GM21381 (cell line): ENCODE results near the gene STARD3NL.
"Not testable (repeated sequence)": the region's sequence is repeated elsewhere in the genome, so short reads cannot be mapped to it uniquely, and the experiment has no call there.

ENCODE experiments used
- ATAC-seq: cut with Tn5 transposase; IDR thresholded peaks from one replicate; pipeline ENCODE4 v1.9.1; 2021; ENCODE audit warnings: mild to moderate bottlenecking, moderate library complexity; ENCODE audit not compliant: unreplicated experiment

STARD3NL gene

DNA sequence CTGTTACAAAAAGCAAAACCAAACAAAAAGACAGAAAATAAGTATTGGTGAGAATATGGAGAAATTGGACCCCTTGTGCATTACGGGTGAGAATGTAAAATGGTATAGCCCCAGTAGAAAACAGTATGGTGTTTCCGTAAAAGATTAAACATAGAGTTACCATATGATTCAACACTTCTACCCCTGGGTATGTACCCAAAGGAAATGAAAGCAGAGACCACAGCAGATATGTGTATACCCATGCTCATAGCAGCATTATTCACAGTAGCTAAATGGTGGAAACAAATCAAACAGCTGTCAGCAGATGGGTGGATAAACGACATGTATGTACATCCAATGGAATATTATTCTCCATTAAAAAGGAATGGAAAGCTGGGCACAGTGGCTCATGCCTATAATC lies 42.4 kb downstream of the STARD3NL start:
- no peak for ATAC-seq

DNA sequence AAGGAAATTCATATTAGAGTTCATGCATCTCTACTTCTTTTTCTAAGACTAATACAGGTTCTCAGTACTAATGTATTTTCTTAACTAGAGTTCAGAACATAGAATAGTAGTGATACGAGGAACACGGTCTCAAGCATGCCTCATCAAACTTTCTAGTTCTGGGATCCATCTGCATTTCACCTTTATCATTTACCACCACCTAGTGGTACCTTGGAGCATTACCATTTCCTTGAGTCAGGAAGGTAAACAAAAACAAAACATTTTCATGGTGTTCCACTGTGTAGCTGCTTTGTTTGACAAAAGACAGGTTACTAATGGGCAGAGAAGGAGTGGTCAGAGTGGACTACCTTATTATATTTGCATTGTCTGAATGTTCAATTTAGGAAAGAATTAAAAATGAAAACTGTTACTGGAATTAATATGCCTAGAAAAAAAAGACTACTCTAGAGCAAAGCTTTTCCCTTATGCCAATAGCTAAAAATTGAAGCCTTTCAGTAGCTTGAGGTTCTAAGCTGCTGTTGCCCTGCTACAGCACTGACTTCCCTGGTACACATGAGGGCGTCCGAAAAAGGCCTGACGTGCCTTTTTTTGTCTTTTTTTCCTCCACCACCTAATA lies 44.5 kb downstream of the STARD3NL start:
- ATAC-seq: no peak

DNA sequence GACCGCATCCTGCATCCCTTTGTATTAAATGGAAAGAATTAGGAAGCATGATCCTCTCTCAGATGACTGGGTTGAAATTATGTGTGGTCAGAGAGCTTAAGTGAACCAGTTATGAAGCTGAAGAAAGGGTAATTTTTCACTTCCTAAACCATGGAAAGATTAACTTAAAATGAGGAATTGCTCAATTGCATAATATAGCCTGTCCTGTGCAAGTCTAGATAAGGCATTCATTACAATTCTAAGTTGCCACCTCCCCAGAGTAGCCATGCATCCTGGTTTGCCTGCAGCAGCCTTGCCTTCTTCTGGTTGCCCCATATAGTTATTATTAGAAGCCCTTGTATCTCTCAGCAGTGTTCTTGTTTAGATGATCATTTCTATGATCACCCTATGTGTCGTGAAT lies 45.3 kb downstream of the STARD3NL start:
- no peak for ATAC-seq

DNA sequence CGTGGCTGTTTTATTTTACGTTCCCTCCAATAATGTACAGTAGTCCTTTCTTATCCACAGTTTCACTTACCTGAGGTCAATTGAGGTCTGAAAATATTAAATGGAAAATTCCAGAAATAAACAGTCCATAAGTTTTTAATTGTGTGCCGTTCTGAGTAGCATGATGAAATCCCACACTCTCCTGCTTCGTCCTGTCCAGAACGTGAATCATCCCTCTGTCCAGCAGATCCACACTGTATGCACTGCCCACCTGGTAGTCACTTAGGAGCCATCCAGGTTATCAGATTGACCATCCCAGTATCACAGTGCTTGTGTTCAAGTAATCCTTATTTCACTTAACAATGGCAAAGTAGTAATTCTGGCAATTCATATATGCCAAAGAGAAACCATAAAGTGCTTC lies 46.3 kb downstream of the STARD3NL start:
- no peak for ATAC-seq

DNA sequence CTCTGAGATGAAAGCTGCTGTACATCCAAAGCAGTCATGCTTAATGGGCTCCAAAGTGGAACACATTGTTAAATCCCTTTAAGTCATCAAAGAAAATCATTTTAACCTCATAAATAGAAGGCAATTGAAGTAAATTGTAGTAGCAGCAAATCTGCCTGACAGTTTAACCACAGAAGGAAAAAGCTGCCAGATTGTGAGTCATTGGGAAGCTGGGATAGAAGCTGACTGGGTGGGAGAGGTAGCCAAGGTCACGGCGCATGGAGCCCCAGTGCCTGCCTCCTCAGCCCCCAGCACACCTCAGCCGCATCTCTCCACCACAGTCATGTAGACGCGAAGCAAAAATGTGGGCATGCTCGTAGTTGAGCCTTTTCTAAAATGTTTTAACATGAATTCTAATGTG lies 51.3 kb downstream of the STARD3NL start:
- no peak for ATAC-seq

DNA sequence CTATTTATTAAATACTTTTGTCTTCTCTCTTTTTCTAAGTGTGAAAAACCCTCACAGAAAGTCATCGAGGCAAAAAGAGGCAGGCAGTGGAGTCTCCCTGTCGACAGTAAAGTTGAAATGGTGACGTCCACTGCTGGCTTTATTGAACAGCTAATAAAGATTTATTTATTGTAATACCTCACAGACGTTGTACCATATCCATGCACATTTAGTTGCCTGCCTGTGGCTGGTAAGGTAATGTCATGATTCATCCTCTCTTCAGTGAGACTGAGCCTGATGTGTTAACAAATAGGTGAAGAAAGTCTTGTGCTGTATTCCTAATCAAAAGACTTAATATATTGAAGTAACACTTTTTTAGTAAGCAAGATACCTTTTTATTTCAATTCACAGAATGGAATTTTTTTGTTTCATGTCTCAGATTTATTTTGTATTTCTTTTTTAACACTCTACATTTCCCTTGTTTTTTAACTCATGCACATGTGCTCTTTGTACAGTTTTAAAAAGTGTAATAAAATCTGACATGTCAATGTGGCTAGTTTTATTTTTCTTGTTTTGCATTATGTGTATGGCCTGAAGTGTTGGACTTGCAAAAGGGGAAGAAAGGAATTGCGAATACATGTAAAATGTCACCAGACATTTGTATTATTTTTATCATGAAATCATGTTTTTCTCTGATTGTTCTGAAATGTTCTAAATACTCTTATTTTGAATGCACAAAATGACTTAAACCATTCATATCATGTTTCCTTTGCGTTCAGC lies 52.0 kb downstream of the STARD3NL start:
- no peak for ATAC-seq

DNA sequence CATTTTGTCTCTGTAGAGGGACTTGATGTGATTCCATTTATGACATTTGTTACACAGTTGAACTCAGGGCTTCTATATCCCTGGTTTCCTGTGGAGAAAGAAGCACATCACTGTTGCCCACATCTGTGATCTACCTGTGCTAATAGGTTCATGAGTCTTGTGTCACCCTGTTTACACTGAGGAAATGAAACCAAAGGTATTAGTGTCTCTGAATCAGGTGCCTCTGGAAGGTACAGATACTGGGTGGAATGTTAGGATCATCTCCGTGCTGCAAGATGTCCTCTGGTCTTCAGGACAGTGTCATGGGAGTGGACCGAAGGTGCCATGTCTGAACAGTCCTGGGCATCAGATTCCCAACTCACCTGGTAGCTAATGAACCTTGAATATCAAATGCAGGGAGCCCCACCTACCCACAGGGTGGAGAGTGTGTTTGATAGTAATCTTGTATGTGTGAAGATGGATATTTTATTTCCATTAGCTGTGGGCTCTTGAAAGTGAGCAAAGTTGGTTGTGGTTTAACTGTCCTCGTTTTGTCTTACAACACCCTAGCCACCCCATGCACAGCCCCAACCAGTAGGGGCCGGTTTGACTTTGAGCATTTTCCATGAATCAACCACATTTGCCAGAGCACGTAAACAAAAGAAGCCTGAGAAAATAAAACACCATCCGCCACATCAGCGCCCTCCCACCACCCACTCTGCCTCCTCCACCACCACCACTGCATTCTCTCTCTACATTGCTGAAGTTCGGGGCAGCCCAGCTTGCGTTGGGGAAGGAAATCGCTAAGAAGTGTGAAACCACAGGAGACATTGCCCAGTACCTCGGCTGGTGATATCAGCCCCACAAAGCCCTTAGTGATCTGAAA lies 54.7 kb downstream of the STARD3NL start:
- peak; percentile 90 for ATAC-seq

DNA sequence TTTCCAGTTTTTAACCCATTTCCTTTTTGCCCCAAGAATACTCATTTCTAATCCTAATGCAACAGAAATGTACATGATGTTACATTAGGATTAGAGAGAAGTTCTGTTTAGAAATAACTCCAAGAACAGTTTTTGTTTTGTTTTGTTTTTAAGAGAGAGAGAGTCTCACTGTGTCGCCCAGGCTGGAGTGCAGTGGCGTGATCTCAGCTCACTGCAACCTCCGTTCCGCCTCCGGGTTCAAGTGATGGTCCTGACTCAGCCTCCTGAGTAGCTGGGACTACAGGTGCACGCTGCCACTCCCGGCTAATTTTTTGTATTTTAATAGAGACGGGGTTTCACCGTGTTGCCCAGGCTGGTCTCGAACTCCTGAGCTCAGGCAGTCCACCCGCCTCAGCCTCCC lies 56.7 kb downstream of the STARD3NL start:
- not testable (repeated sequence) for ATAC-seq

DNA sequence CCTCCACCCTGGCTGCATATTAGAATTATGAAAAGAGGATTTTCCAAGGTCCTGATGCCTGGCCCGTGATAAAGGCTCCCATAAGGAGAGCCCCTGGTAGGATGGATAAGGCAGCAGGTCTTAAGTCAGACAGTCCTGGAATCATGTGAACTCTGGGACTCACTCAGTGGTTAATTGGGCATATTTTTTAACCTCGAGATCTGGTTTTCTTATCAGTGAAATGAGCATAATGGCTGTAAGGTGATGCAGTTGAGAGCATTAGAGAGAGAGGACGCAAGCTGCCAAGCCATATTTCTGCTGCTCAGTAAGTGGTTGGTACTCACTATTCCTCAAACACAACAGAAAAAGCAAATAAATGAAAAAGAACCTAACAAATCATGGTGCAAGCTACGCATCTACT lies 57.6 kb downstream of the STARD3NL start:
- no peak for ATAC-seq

DNA sequence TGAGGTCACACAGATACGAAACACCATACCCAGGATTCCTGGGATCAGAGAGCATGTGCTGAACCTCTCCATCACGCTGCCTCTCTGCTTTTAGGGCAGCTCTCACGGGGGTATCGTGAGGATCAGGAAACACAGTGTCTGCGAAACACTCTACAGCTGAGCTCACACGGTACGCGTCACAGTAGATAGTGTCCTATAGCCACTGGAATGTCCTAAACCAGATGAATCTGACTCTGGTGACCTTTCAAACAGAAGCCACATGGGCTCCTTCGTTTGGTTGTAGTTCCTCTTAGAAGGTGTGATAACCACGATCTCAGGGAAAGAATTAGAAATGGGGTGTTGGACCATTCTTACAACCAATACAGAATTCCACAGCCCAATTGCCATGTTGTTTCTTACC lies 61.1 kb downstream of the STARD3NL start:
- ATAC-seq: not testable (repeated sequence)

DNA sequence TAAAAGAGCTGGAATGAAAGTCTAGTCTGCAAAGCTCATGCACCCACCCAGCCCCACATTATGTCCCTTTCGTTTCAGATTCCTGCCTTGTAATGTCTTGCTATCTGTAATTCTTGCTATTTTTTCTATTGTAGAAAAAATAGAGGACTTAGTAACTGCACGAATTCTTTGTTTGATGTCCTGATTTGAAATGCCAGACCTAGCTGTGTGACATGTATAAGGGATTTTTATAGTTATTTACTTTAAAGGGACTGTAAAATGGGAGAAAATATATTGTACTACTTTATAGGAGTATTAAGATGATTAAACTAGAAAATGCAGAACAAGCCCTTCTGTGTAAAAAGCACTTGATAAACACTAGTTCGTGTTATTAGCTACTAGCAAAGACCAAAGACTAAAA lies 63.0 kb downstream of the STARD3NL start:
- ATAC-seq: no peak

DNA sequence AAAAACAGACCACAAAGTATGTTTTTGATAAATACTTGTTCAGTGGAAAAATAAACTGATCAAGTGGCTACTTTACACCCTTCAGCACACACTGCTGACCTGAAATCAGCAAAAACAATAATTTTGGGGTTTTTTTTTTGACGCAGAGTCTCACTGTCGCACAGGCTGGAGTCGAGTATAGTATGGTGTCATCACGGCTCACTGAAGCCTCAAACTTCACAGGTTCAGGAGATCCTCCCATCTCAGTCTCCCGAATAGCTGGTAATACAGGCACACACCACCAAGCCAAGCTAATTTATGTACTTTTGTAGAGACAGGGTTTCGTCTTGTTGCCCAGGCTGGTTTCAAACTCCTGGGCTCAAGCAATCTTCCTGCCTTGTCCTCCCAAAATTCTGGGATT lies 64.8 kb downstream of the STARD3NL start:
- no peak for ATAC-seq

DNA sequence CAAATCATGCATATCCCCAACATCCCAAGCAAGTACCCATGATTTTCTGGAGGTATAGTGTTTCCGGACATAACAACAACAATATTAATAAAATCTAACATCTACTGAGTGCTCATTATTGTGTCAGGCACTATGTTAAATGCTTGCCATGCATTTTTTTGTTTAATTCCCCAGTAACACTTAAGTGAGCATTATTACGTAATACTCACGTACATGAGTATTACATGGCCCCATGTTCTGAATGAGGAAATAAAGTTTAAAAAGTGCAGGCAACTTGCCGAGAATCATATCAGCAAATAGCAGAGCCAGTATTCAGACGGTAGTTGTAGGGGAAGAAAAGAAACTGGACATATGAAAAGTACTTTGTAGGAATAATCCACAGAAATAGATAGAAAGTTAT lies 65.3 kb downstream of the STARD3NL start:
- not testable (repeated sequence) for ATAC-seq

DNA sequence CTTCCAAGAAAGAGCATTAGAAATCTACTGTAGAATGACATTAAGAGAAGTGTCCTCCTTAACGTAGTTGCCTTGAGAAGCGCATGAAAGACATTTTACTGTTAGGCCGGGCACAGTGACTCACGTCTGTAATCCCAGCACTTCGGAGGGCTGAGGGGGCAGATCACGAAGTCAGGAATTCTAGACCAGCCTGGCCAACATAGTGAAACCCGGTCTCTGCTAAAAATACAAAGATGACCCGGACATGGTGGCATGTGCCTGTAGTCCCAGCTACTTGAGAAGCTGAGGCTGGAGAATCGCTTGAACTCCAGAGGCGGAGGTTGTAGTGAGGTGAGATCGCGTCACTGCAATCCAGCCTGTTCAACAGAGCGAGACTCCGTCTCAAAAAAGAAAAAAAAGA lies 66.5 kb downstream of the STARD3NL start:
- no peak for ATAC-seq

DNA sequence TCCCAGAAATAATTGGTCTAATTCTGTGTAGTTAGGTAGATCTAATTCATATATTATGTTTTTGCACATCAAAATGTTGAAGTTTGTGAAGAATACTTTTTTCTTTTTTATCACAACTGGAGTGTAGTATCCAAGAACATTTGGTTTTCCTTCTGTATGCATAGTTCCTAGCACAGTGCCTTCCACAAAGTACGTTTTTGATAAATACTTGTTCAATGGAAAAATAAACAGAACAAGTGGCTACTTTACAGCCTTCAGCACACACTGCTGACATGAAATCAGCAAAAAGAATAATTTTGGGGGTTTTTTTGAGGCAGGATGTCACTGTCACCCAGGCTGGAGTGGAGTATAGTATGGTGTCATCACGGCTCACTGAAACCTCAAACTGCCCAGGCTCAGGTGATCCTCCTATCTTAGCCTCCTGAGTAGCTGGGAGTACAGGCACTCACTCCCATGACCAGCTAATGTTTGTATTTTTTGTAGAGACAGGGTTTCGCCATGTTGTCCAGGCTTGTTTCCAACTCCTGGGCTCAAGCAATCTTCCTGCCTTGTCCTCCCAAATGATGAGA lies 67.4 kb downstream of the STARD3NL start:
- no peak for ATAC-seq

DNA sequence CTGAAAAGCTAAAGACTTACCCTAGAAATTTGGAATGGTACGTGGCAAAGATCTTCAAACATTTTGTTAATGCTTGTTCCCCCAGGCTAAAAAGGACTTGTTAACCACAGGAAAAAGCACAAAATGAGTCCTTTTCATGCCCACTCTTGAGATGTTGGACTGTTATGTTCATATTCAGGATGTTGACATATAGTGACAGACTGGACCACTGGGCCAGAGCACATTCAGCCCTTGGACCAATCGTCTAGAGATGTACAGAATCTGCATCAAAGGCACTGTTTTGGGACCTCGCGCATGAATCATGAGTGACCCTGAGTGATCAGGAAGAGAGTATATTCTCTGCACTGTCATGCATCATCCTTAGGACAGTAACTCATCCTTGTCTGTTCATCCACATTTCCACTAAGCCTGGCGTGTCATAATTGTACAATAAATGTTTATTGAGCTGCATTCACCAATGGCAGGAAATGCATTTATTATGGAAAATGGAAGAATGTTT lies 70.1 kb downstream of the STARD3NL start:
- no peak for ATAC-seq

DNA sequence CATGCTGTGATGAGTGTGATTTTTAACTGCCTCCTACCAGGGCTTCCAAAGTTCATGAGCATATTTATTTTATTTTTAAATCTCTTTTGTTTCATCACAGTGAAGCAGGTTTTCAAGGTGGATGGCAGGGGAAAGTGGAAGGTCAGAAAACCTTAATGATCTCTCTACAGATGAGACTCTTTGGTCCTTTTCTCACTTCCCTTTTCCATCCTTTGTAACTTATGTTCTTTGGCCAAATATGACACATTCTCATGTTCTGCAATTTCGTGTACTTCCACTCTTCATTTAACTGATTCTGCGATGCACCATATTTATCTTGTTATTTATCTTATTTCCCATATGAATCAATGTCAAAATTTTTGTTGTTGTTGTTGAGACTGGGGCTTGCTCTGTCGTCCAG lies 71.8 kb downstream of the STARD3NL start:
- peak; percentile 84 for ATAC-seq

DNA sequence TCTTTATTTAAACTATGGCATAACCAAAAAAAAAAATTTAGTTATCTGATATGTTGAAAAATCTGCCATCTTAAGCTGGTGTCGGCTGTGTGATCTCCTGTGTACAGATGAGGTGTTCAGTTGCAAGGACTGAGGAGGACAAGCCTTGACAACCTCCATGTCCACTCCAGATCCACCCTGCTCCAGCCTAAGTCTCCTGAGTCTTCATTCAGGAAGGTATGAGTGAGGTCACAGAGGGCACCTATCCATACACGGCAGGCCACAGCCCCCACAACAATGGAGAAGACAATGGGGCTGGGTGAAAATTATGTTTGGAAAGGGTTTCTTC lies 79.3 kb downstream of the STARD3NL start:
- ATAC-seq: no peak

DNA sequence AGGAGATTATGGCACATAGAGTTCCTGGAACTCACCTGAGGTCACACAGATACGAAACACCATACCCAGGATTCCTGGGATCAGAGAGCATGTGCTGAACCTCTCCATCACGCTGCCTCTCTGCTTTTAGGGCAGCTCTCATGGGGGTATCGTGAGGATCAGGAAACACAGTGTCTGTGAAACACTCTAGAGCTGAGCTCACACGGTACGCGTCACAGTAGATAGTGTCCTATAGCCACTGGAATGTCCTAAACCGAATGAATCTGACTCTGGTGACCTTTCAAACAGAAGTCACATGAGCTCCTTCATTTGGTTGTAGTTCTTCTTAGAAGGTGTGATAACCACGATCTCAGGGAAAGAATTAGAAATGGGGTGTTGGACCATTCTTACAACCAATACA lies 81.1 kb downstream of the STARD3NL start:
- ATAC-seq: not testable (repeated sequence)

DNA sequence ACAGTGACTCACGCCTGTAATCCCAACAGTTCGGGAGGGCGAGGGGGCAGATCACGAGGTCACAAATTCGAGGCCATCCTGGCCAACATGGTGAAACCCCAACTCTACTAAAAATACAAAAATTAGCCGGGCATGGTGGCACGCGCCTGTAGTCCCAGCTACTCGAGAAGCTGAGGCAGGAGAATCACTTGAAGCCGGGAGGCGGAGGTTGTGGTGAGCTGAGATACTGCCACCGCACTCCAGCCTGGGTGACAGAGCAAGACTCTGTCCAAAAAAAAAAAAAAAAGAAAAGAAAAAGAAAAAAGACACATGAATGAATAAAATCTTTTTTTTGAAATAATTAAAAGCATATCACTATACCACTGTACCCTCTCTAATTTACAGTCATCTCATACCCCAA lies 83.6 kb downstream of the STARD3NL start:
- not testable (repeated sequence) for ATAC-seq

DNA sequence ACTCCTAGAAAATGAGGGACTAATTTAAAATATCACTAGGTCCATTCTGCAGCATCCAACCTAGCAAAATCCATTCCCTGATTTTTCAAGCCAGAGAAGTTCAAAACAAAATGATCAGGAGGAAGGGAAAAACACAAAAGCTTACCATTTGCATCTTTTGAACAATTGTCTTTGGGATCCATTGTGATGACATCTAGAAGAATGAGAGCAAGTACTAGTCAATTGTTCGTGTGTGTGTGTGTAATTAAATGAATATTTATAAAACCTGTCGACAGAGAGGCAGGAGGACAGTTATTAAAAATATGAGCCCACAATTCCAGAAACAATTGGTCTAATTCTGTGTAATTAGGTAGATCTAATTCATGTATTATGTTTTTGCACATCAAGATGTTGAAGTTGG lies 84.0 kb downstream of the STARD3NL start:
- not testable (repeated sequence) for ATAC-seq
